Measurements from ENCODE around the gene PRR5. TPM values are rescaled to one million over a fixed set of nuclear protein-coding genes. Genes with fewer than 3 reads are reported as not detected.

Gene PRR5, protein sequence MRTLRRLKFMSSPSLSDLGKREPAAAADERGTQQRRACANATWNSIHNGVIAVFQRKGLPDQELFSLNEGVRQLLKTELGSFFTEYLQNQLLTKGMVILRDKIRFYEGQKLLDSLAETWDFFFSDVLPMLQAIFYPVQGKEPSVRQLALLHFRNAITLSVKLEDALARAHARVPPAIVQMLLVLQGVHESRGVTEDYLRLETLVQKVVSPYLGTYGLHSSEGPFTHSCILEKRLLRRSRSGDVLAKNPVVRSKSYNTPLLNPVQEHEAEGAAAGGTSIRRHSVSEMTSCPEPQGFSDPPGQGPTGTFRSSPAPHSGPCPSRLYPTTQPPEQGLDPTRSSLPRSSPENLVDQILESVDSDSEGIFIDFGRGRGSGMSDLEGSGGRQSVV
- total RNA-seq (2022; extraction: Qiagen RNA extraction) = 10.0 to 15.1 TPM (median 13.9 TPM) in 5 replicates

GRCh38 chr22:44701824-44702478 lies at the start of gene PRR5:
TSS of gene PRR5 (plus strand) at chr22:44702204. CDS start at chr22:44702475, 271 bp downstream.

GRCh38 chr22:44752285-44753188 lies 50.5 kb downstream of the PRR5 start, which contains the start of gene ARHGAP8:
TSS of gene ARHGAP8 (plus strand) at chr22:44752575. CDS start at chr22:44786528, 33,953 bp downstream.

Other genes with a start within 250 kb of the PRR5 start
- gene RTL6, start 204.0 kb upstream of the PRR5 start, total RNA-seq (2022; extraction: Qiagen RNA extraction) = 19.4 to 21.2 TPM (median 20.5 TPM) in 5 replicates
- 1.3 to 2.6 TPM (median 2.1 TPM) in 5 replicates for gene ARHGAP8, start 50.4 kb downstream of the PRR5 start, total RNA-seq (2022; extraction: Qiagen RNA extraction)